Trophoblast cell (in vitro differentiated cells and primary cell): ENCODE measurements around the gene AGBL1.
A peak's percentile ranks its signal among the peaks of the same experiment; 100 is the strongest.

Experiments used
- DNase-seq, 2 donors: peaks; one replicate each; pipeline ENCODE4 v3.0.0-alpha.2; 2016
- H2AFZ ChIP-seq: 2 replicates; pipeline ENCODE4 v1.6.1; 2013; ENCODE audit warnings: low read length, moderate library complexity, mild to moderate bottlenecking; ENCODE audit not compliant: insufficient read depth, poor library complexity
- H2AK5ac ChIP-seq: 2 replicates; pipeline ENCODE4 v1.6.1; 2013; ENCODE audit warnings: mild to moderate bottlenecking, low read length
- H2BK120ac ChIP-seq: 2 replicates; pipeline ENCODE4 v1.6.1; 2013; ENCODE audit warnings: low read length, mild to moderate bottlenecking, moderate library complexity; ENCODE audit not compliant: insufficient read depth, poor library complexity
- H2BK12ac ChIP-seq: 2 replicates; pipeline ENCODE4 v1.6.1; 2013; ENCODE audit warnings: mild to moderate bottlenecking, low read length, moderate library complexity
- H2BK5ac ChIP-seq: 2 replicates; pipeline ENCODE4 v1.6.1; 2013; ENCODE audit warnings: low read length, low read depth, moderate library complexity, mild to moderate bottlenecking; ENCODE audit not compliant: poor library complexity
- H3K14ac ChIP-seq: 2 replicates; pipeline ENCODE4 v1.6.1; 2013; ENCODE audit warnings: mild to moderate bottlenecking, low read length
- H3K18ac ChIP-seq: 2 replicates; pipeline ENCODE4 v1.6.1; 2013; ENCODE audit warnings: mild to moderate bottlenecking, low read length
- H3K23ac ChIP-seq: 2 replicates; pipeline ENCODE4 v1.6.1; 2013; ENCODE audit warnings: low read length
- H3K27ac ChIP-seq: 2 replicates; pipeline ENCODE4 v1.5.1; 2013; ENCODE audit warnings: low read depth, mild to moderate bottlenecking, inconsistent platforms, low read length, moderate library complexity
- H3K27me3 ChIP-seq: 2 replicates; pipeline ENCODE4 v1.6.1; 2013; ENCODE audit warnings: inconsistent platforms, mild to moderate bottlenecking, low read length, moderate library complexity; ENCODE audit not compliant: insufficient read depth
- H3K36me3 ChIP-seq, 2 experiments: 1 replicate in 1 of 2; 2 replicates in 1 of 2; pipeline ENCODE4 v1.6.1; 2013; ENCODE audit warnings: low read length in 2 of 2, mild to moderate bottlenecking in 2 of 2, moderate library complexity in 1 of 2; ENCODE audit not compliant: insufficient read depth in 2 of 2, control insufficient read depth in 1 of 2
- H3K4ac ChIP-seq: 2 replicates; pipeline ENCODE4 v1.6.1; 2013; ENCODE audit warnings: low read depth, mild to moderate bottlenecking, low read length, moderate library complexity
- H3K4me1 ChIP-seq, 2 experiments: 1 replicate in 1 of 2; 2 replicates in 1 of 2; pipeline ENCODE4 v1.6.1; 2013; ENCODE audit warnings: low read length in 2 of 2, mild to moderate bottlenecking in 2 of 2, moderate library complexity in 1 of 2; ENCODE audit not compliant: insufficient read depth in 2 of 2, control insufficient read depth in 1 of 2
- H3K4me2 ChIP-seq: 2 replicates; pipeline ENCODE4 v1.6.1; 2013; ENCODE audit warnings: inconsistent platforms, mild to moderate bottlenecking, low read length, moderate library complexity
- H3K4me3 ChIP-seq: 2 replicates; pipeline ENCODE4 v1.5.1; 2013; ENCODE audit warnings: mild to moderate bottlenecking, low read depth, low read length, inconsistent platforms
- H3K79me1 ChIP-seq: one replicate; pipeline ENCODE4 v1.6.1; 2013; ENCODE audit warnings: low read length
- H3K79me2 ChIP-seq: 2 replicates; pipeline ENCODE4 v1.6.1; 2013; ENCODE audit warnings: low read length, mild to moderate bottlenecking; ENCODE audit not compliant: control insufficient read depth, insufficient read depth, poor library complexity
- H3K9ac ChIP-seq: 2 replicates; pipeline ENCODE4 v1.6.1; 2013; ENCODE audit warnings: mild to moderate bottlenecking, low read length
- H3K9me3 ChIP-seq: 2 replicates; pipeline ENCODE4 v1.6.1; 2013; ENCODE audit warnings: low read depth, mild to moderate bottlenecking, control low read depth, inconsistent platforms, low read length; ENCODE audit not compliant: insufficient read depth
- H4K12ac ChIP-seq: 2 replicates; pipeline ENCODE4 v1.6.1; 2013; ENCODE audit warnings: low read depth, mild to moderate bottlenecking, low read length, moderate library complexity
- H4K8ac ChIP-seq: 2 replicates; pipeline ENCODE4 v1.6.1; 2013; ENCODE audit warnings: low read depth, mild to moderate bottlenecking, low read length, moderate library complexity
- H4K91ac ChIP-seq: one replicate; pipeline ENCODE4 v1.6.1; 2013; ENCODE audit warnings: low read depth, mild to moderate bottlenecking, low read length, moderate library complexity
- WGBS: extraction: QIAGEN DNeasy Blood & Tissue Kit; methylation state at CpG from one replicate; pipeline ENCODE4 v1.1.7; 2013; ENCODE audit warnings: missing lambda C conversion rate; ENCODE audit not compliant: insufficient read length, insufficient coverage; ENCODE audit errors: extremely low coverage; 5-methylcytosine and 5-hydroxymethylcytosine counted together

AGBL1 gene

DNA sequence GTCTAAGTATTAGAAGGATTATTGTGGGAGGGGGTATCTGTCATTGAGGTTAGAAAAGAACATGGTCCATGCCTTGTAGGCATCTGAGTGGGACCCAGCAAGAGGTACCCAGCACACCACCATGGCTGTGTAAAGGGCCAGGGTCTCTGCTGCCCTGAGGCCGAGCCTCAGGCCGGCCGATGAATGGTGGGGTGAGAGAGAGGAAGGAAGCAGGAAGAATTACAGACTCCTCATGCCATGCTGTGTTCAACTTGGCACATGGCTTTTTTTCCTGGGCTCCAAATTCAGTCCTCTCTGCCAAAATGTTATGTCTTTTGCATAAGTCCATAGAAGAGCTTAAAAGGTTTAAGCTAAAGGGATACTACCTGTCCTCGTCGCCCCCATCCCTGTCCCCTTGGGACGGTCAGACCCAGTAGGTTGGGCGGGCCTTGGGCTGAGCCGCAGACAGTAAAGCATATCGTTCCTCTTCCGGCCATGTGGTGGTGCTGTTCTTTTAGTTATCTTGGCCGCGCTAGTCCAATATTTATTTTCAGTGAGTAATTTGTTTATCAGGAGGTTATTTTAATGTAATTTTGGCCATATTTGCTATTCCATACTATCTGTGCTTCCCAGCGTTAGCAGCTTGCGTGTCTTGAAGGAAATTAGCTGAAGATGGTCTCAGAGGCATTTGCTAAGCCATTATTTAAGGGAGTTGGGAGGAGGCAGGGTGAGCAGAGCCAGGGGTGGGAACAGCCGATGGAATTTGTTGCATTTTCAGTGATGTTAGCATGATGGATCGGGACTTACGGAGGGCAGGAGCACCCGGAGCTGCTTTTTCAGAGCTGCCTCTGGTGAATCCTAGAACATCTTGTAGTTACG, 152.4 kb downstream of the AGBL1 start:
- H4K91ac ChIP-seq: no peak overlapping the region
- peak overlapping the region; percentile 25 for H3K4me2 ChIP-seq
- peaks cover 0 to 4% of the 10 kb centered on the region in 2 experiments for H3K4me1 ChIP-seq
- H3K14ac ChIP-seq: no peak overlapping the region
- H4K8ac ChIP-seq: no peak overlapping the region
- H3K18ac ChIP-seq: no peak overlapping the region
- no peaks in the 10 kb centered on the region for H3K27me3 ChIP-seq
- DNase-seq: peak in 1 of 2 donors; percentile 8
- no CpG with 5 or more reads among the region's 19 CpGs for WGBS
- H3K36me3 ChIP-seq: no peaks in the 10 kb centered on the region
- peak overlapping the region; percentile 39 for H3K4me3 ChIP-seq
- H3K79me1 ChIP-seq: no peaks in the 10 kb centered on the region
- no peak overlapping the region for H2AFZ ChIP-seq
- peak overlapping the region; percentile 29 for H3K9ac ChIP-seq
- no peaks in the 10 kb centered on the region for H3K9me3 ChIP-seq
- no peak overlapping the region for H4K12ac ChIP-seq
- no peak overlapping the region for H3K4ac ChIP-seq
- no peak overlapping the region for H2BK120ac ChIP-seq
- no peak overlapping the region for H2BK12ac ChIP-seq
- no peak overlapping the region for H3K27ac ChIP-seq
- H2BK5ac ChIP-seq: no peak overlapping the region
- H2AK5ac ChIP-seq: no peak overlapping the region
- H3K79me2 ChIP-seq: no peaks in the 10 kb centered on the region
- H3K23ac ChIP-seq: no peak overlapping the region

DNA sequence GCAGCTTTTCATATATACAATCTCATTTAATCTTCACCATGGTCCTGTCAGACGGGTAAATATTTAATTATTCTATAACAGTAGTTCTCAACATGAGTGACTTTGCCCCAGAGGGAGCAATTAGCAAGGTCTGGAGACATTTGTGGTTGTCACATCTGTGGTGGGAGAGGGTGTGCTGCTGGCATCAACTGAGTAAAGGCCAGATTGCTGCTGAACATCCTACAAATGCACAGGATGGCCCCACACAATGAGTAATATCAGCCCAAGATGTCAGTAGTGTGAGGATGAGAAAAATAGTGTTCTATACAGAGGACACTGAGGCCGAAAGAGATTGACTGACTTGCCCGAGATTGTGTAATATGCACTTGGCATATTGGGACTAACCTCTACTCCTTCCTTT, 156.0 kb downstream of the AGBL1 start:
- Histone ChIP-seq H2AFZ (no peak overlapping the region), H3K23ac (no peak overlapping the region), H3K36me3 (no peaks in the 10 kb centered on the region), H3K79me1 (no peaks in the 10 kb centered on the region), H2AK5ac (no peak overlapping the region), H2BK12ac (no peak overlapping the region), H4K12ac (no peak overlapping the region), H3K9ac (no peak overlapping the region), H4K91ac (no peak overlapping the region), H3K27me3 (no peaks in the 10 kb centered on the region), H3K14ac (no peak overlapping the region), H2BK120ac (no peak overlapping the region), H4K8ac (no peak overlapping the region), H3K18ac (no peak overlapping the region), H3K4me2 (no peak overlapping the region), H3K9me3 (no peaks in the 10 kb centered on the region), H3K4me1 (peaks cover 0 to 1% of the 10 kb centered on the region in 2 experiments), H3K79me2 (no peaks in the 10 kb centered on the region), H3K4ac (no peak overlapping the region), H3K27ac (no peak overlapping the region), H2BK5ac (no peak overlapping the region), H3K4me3 (no peak overlapping the region)
- DNase-seq: no peak
- no CpG with 5 or more reads among the region's 3 CpGs for WGBS

DNA sequence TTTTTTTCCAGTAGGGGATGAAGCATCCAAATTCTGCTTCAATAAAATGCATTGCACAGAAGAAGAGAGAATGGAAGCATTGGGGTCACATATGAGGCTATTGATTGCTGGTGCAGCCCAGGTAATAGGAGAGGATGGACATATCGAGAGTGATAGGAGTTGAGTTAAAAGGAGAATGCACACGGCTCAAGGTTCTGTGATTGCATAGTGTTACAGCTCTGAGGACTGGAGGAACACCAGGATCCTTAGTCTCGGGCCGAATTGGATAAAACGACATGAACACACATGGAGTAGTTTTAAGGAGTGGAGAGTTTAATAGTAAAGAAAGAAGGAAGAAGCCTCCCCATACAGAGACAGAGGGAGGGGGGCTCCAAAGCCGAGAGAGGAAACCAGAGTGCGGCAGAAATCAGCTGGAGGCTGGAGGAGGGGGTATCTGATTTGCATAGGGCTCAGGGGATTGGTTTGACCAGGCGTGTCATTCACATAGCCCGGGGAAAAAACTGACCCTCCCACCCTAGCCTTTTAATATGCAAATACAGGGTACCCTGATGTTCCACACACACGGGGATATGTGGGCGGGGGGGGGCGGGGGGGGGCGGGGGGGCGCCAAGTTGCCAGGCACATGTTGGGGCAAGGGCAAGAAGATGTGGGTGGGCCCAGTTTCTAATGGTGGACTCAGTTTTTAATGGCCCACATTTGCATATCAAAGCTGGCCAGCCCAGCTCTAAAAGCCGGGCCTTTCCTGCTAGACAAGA, 156.9 kb downstream of the AGBL1 start:
- H3K4me3 ChIP-seq: no peak overlapping the region
- no CpG with 5 or more reads among the region's 15 CpGs for WGBS
- H4K8ac ChIP-seq: no peak overlapping the region
- no peak overlapping the region for H2BK12ac ChIP-seq
- H2AFZ ChIP-seq: no peak overlapping the region
- no peak overlapping the region for H2AK5ac ChIP-seq
- H3K4me2 ChIP-seq: peak overlapping the region; percentile 52
- H3K18ac ChIP-seq: no peak overlapping the region
- no peaks in the 10 kb centered on the region for H3K79me2 ChIP-seq
- H3K23ac ChIP-seq: no peak overlapping the region
- no peaks in the 10 kb centered on the region for H3K27me3 ChIP-seq
- no peaks in the 10 kb centered on the region for H3K9me3 ChIP-seq
- DNase-seq: no peak
- no peak overlapping the region for H2BK120ac ChIP-seq
- H2BK5ac ChIP-seq: no peak overlapping the region
- H3K4me1 ChIP-seq: peaks cover 0 to 1% of the 10 kb centered on the region in 2 experiments
- H3K9ac ChIP-seq: no peak overlapping the region
- no peak overlapping the region for H3K4ac ChIP-seq
- no peak overlapping the region for H4K91ac ChIP-seq
- H3K36me3 ChIP-seq: no peaks in the 10 kb centered on the region
- H3K14ac ChIP-seq: no peak overlapping the region
- H3K27ac ChIP-seq: no peak overlapping the region
- H4K12ac ChIP-seq: no peak overlapping the region
- H3K79me1 ChIP-seq: no peaks in the 10 kb centered on the region

DNA sequence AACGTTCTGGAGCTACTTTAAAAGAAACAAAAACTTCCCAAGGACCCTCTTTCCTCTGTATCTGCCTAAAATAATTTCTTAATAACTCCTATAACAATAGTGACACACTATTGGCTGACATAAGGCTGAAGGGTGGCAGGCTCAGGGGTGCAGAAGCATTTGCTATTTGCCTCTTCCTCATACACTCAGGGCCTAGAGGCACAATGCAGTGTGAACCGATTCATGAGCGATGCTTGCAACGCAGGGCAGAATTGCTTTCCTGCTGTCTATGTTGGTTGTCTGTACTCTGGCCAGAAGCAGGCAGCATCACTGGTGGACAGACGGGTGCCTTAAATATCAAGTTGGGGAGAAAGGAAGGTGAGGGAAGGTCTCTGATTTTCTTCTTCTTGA, 157.4 kb downstream of the AGBL1 start:
- H3K14ac ChIP-seq: no peak overlapping the region
- H3K4me1 ChIP-seq: peaks cover 0 to 1% of the 10 kb centered on the region in 2 experiments
- no peak overlapping the region for H3K27ac ChIP-seq
- no peak overlapping the region for H2BK12ac ChIP-seq
- H3K9me3 ChIP-seq: no peaks in the 10 kb centered on the region
- no peak for DNase-seq
- no peak overlapping the region for H3K18ac ChIP-seq
- WGBS: no CpG with 5 or more reads among the region's 5 CpGs
- no peak overlapping the region for H4K12ac ChIP-seq
- no peak overlapping the region for H3K4ac ChIP-seq
- H3K36me3 ChIP-seq: no peaks in the 10 kb centered on the region
- no peak overlapping the region for H2AFZ ChIP-seq
- H3K79me2 ChIP-seq: no peaks in the 10 kb centered on the region
- H4K91ac ChIP-seq: no peak overlapping the region
- H2BK5ac ChIP-seq: no peak overlapping the region
- no peak overlapping the region for H3K23ac ChIP-seq
- no peak overlapping the region for H4K8ac ChIP-seq
- no peak overlapping the region for H3K4me2 ChIP-seq
- no peak overlapping the region for H3K9ac ChIP-seq
- H3K27me3 ChIP-seq: no peaks in the 10 kb centered on the region
- no peak overlapping the region for H2AK5ac ChIP-seq
- no peak overlapping the region for H2BK120ac ChIP-seq
- H3K4me3 ChIP-seq: no peak overlapping the region
- no peaks in the 10 kb centered on the region for H3K79me1 ChIP-seq
